BLaER1 (cell line): ENCODE data around the gene FOXN1.
A peak's percentile ranks its signal among the peaks of the same experiment; 100 is the strongest.
"Not testable (repeated sequence)": the region's sequence is repeated elsewhere in the genome, so short reads cannot be mapped to it uniquely, and the experiment has no call there.

Source experiments
- H3K27ac ChIP-seq: shearing (Covaris generic); formaldehyde crosslinking; 2 replicates; pipeline ENCODE4 v1.8.1; 2022
- H3K27me3 ChIP-seq: shearing (Covaris generic); formaldehyde crosslinking; 2 replicates; pipeline ENCODE4 v1.8.1; 2022
- H3K36me3 ChIP-seq: shearing (Covaris generic); formaldehyde crosslinking; 2 replicates; pipeline ENCODE4 v1.8.1; 2022
- H3K4me1 ChIP-seq: shearing (Covaris generic); formaldehyde crosslinking; 2 replicates; pipeline ENCODE4 v1.8.1; 2022
- H3K4me2 ChIP-seq: shearing (Covaris generic); formaldehyde crosslinking; 2 replicates; pipeline ENCODE4 v1.8.1; 2022
- H3K4me3 ChIP-seq: shearing (Covaris generic); formaldehyde crosslinking; 2 replicates; pipeline ENCODE4 v1.8.1; 2022
- H3K9ac ChIP-seq: shearing (Covaris generic); formaldehyde crosslinking; 2 replicates; pipeline ENCODE4 v1.8.1; 2022
- H3K9me3 ChIP-seq: shearing (Covaris generic); formaldehyde crosslinking; 2 replicates; pipeline ENCODE4 v1.8.1; 2022
- H4K20me1 ChIP-seq: shearing (Covaris generic); formaldehyde crosslinking; 2 replicates; pipeline ENCODE4 v1.8.1; 2022
- Cebpa-rat ChIP-seq: shearing (Covaris generic); IDR thresholded peaks from 2 replicates; pipeline ENCODE4 v1.8.1; 2022

FOXN1 gene, protein sequence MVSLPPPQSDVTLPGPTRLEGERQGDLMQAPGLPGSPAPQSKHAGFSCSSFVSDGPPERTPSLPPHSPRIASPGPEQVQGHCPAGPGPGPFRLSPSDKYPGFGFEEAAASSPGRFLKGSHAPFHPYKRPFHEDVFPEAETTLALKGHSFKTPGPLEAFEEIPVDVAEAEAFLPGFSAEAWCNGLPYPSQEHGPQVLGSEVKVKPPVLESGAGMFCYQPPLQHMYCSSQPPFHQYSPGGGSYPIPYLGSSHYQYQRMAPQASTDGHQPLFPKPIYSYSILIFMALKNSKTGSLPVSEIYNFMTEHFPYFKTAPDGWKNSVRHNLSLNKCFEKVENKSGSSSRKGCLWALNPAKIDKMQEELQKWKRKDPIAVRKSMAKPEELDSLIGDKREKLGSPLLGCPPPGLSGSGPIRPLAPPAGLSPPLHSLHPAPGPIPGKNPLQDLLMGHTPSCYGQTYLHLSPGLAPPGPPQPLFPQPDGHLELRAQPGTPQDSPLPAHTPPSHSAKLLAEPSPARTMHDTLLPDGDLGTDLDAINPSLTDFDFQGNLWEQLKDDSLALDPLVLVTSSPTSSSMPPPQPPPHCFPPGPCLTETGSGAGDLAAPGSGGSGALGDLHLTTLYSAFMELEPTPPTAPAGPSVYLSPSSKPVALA

DNA sequence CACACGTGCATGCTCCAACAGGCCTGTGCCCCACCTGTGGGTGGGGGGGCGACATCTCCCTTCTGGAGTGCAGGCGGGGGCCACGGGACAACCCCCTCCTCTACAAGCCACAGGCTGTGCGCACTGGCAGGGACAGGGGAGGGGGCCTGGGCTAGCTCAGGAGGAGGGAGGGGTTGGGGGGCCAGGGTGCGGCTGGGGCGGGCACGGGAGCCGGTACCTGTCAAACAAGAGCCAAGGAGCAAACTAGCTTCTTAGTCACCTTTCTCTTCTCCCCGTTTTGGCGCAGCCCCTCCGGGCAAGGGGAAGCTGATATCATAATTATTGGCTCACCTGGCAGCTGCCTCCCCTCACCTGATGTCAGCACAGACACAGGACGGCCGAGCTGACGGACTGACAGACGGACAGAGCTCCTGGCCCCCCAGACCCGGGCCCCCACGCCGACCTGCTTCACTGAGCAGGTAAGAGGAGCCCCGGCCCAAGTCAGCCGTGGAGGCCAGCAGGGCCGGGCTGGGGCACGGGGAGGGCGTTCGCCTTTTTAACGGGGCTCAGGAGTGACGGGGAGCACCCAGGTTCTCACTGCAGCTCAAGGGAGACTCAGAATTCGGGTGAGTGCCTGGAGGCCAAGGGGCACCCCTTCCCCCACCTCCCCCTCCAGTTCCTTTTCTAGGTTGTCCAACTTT is at the start of gene FOXN1:
FOXN1 (plus strand) TSS at position 363 of the 680 bp plus-strand sequence. CDS start 17,622 bp downstream, outside the sequence.
- Histone ChIP-seq H3K27ac (no peak within 1 kb of the TSS), H4K20me1 (no peaks in the 10 kb centered on the region), H3K27me3 (peaks cover 3% of the 10 kb centered on the region; the same call in 1 of the 2 replicates), H3K4me2 (0 out of 2 replicates have a peak within 1 kb of the TSS, but pooled peaks have one; percentile 14), H3K9ac (no peak within 1 kb of the TSS), H3K4me1 (peaks cover 29% of the 10 kb centered on the region), H3K36me3 (no peaks in the 10 kb centered on the region), H3K9me3 (no peaks in the 10 kb centered on the region), H3K4me3 (no peak within 1 kb of the TSS)
- no peak for TF ChIP-seq Cebpa-rat

DNA sequence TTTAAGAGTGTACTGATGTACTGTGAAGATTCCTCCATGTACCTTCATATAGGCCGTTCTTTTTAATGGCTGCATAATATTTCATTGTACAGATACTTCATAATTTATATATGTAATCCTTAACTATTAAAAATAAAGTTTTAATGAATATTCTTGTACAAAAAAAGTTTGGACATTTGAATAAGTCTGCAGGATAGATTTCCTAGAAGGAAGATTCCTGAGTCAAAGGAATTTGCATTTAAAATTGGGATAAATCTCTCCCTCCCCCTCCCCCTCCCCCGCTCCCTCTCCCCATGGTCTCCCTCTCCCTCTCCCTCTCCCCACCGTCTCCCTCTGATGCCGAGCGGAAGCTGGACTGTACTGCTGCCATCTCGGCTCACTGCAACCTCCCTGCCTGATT is 48.3 kb upstream of the FOXN1 start:
- Histone ChIP-seq H4K20me1 (no peaks in the 10 kb centered on the region), H3K27ac (no peak overlapping the region), H3K4me3 (no peak overlapping the region), H3K27me3 (no peaks in the 10 kb centered on the region), H3K4me1 (no peaks in the 10 kb centered on the region), H3K4me2 (no peak overlapping the region), H3K9me3 (peaks cover 23% of the 10 kb centered on the region), H3K9ac (no peak overlapping the region), H3K36me3 (no peaks in the 10 kb centered on the region)
- no peak for TF ChIP-seq Cebpa-rat

DNA sequence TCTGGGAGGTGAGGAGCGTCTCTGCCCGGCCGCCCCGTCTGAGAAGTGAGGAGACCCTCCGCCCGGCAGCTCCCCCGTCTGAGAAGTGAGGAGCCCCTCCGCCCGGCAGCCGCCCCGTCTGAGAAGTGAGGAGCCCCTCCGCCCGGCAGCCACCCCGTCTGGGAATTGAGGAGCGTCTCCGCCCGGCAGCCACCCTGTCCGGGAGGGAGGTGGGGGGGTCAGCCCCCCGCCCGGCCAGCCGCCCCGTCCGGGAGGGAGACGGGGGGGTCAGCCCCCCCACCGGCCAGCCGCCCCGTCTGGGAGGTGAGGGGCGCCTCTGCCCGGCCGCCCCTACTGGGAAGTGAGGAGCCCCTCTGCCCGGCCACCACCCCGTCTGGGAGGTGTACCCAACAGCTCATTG is 47.3 kb upstream of the FOXN1 start:
- not testable (repeated sequence) for H3K27ac ChIP-seq, H3K4me1 ChIP-seq, H4K20me1 ChIP-seq, H3K9ac ChIP-seq, H3K27me3 ChIP-seq, H3K36me3 ChIP-seq, H3K4me3 ChIP-seq, H3K4me2 ChIP-seq
- peaks cover 23% of the 10 kb centered on the region for H3K9me3 ChIP-seq

DNA sequence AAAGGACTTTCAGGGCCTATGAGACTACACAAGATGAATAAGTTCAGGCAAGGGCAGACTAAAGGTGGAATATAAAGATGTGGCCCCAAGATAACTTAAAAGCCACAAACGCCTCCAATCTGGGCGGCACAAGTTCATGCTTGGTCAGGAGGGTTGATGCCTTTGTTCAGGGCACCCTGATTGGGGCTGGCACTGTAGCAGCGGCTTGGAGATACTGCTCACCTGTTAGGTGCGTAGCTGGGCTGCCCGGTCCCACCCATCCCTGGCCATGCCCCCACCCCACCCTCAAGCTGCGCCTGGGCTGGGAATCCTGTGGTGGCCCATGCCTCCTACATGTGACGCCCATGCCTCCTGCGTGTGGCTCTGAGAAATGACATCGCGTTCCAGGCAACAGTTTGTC is 45.2 kb upstream of the FOXN1 start:
- no peaks in the 10 kb centered on the region for H4K20me1 ChIP-seq
- H3K9ac ChIP-seq, result no peak overlapping the region
- no peak overlapping the region for H3K27ac ChIP-seq
- H3K9me3 ChIP-seq, result peaks cover 23% of the 10 kb centered on the region
- H3K4me3 ChIP-seq, result no peak overlapping the region
- no peaks in the 10 kb centered on the region for H3K27me3 ChIP-seq
- H3K4me1 ChIP-seq, result peaks cover 3% of the 10 kb centered on the region; the same call in 1 of the 2 replicates
- no peaks in the 10 kb centered on the region for H3K36me3 ChIP-seq
- H3K4me2 ChIP-seq, result no peak overlapping the region
- TF ChIP-seq Cebpa-rat, result no peak

DNA sequence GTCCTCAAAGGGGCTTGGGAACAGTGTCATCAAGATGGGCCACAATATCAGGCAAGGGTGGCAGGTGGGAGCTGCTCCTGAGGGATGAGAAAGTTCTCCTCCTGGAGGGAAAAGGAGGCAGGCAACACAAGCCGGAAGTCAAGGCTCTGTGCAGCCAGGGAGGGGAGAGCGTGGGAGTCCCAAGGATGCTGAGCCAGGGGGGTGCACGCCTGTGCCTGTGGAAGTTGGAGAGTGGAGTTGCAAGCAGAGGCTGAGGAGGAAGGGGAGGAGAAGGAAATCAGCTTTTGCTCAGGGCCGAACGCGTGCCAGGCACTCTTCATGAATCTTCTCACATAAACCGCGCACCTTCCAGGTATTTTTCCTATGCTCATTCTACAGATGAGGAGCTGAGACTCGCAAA is 40.1 kb upstream of the FOXN1 start:
- Histone ChIP-seq H3K4me1 (peaks cover 32% of the 10 kb centered on the region), H3K4me2 (peak overlapping the region; percentile 65), H3K9me3 (no peaks in the 10 kb centered on the region), H3K4me3 (no peak overlapping the region), H3K27me3 (no peaks in the 10 kb centered on the region), H4K20me1 (no peaks in the 10 kb centered on the region), H3K27ac (no peak overlapping the region), H3K9ac (no peak overlapping the region), H3K36me3 (no peaks in the 10 kb centered on the region)
- TF ChIP-seq Cebpa-rat, result no peak

DNA sequence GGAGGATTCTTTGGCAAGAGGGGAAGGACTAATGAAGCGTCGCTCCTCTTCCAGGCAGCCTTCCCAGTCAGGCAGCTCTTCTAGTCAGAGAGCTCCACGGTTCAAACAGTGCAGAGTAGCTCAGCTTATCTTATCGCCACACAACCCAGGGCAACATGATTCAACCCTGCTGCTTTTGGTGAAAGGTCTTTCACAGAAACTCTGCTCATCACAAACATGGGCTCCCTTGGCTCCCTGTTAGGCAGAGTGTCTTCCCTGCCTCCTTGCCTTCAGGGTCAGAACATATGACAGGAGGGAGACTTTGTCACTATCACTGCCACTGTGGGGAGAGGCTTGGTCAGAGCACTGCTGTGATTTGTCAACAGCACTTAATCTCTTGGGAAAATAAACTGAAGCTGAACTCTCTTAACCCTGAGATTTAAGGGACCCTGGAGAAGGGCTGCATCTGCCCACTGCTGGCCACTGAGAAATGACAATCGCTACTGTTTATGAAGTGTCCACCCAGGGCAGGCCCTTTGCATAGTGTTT is 39.6 kb upstream of the FOXN1 start:
- H4K20me1 ChIP-seq, result no peaks in the 10 kb centered on the region
- no peaks in the 10 kb centered on the region for H3K9me3 ChIP-seq
- H3K4me3 ChIP-seq, result no peak overlapping the region
- H3K27ac ChIP-seq, result no peak overlapping the region
- peak overlapping the region; percentile 65 for H3K4me2 ChIP-seq
- peaks cover 32% of the 10 kb centered on the region for H3K4me1 ChIP-seq
- no peak for TF ChIP-seq Cebpa-rat
- no peaks in the 10 kb centered on the region for H3K27me3 ChIP-seq
- H3K36me3 ChIP-seq, result no peaks in the 10 kb centered on the region
- H3K9ac ChIP-seq, result no peak overlapping the region

DNA sequence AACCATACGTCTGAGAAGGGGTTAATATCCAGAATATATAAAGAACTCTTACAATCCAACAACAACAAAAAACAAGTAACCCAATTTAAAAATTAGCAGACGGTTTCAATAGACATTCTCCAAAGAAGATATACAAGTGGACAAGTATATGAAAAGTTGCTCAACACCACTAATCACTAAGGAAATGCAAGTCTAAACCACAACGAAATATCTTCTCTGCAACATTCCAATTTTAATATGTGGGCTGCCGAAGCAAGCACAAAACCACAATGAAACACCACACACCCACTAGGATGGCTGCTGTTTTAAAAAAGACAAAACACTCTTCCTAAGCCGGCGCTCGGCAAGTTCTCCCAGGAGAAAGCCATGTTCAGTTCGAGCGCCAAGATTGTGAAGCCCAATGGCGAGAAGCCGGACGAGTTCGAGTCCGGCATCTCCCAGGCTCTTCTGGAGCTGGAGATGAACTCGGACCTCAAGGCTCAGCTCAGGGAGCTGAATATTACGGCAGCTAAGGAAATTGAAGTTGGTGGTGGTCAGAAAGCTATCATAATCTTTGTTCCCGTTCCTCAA is 38.6 kb upstream of the FOXN1 start:
- Histone ChIP-seq H3K27me3 (no peaks in the 10 kb centered on the region), H3K36me3 (no peaks in the 10 kb centered on the region), H3K9me3 (no peaks in the 10 kb centered on the region), H3K9ac (no peak overlapping the region), H3K4me3 (no peak overlapping the region), H3K27ac (no peak overlapping the region), H3K4me1 (peaks cover 32% of the 10 kb centered on the region), H4K20me1 (no peaks in the 10 kb centered on the region), H3K4me2 (peak overlapping the region; percentile 65)
- peak; percentile 38; the same call in 1 of the 2 replicates for TF ChIP-seq Cebpa-rat

DNA sequence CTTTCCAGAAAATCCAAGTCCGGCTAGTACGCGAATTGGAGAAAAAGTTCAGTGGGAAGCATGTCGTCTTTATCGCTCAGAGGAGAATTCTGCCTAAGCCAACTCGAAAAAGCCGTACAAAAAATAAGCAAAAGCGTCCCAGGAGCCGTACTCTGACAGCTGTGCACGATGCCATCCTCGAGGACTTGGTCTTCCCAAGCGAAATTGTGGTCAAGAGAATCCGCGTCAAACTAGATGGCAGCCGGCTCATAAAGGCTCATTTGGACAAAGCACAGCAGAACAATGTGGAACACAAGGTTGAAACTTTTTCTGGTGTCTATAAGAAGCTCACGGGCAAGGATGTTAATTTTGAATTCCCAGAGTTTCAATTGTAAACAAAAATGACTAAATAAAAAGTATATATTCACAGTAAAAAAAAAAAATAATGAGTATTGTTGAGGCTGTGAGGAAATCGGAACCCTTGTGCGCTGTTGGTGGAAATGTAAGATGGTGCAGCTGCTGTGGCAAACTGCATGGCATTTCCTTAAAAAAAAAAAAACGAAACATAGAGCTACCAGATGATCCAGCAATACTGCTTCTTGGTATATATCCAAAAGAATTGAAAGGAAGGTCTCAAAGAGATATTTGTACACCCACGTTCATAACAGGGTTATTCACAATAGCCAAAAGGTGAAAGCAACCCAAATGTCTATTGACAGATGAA is 38.0 kb upstream of the FOXN1 start:
- peak overlapping the region; percentile 65; the same call in 1 of the 2 replicates for H3K4me2 ChIP-seq
- H3K27me3 ChIP-seq, result not testable (repeated sequence)

DNA sequence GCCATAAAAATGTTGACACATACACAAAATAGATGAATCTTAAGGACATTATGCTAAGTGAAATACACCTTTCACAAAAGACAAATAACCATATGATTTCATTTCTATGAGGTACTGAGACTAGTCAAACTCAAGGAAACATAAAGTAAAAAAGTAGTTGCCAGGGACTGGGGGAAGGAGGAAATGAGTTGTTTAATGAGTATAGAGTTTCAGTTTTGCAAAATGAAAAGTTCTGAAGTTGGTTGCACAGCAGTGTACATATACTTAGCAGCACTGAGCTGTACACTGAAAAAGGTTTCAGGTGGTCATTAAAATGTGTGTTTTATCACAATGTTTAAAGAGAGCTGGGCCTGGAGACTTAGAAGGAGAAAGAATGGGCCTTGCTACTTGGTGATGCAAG is 37.4 kb upstream of the FOXN1 start:
- no peak overlapping the region for H3K4me3 ChIP-seq
- no peak overlapping the region for H3K9ac ChIP-seq
- no peaks in the 10 kb centered on the region for H3K9me3 ChIP-seq
- no peak overlapping the region for H3K4me2 ChIP-seq
- no peaks in the 10 kb centered on the region for H3K36me3 ChIP-seq
- no peak overlapping the region for H3K27ac ChIP-seq
- H3K27me3 ChIP-seq, result no peaks in the 10 kb centered on the region
- no peak for TF ChIP-seq Cebpa-rat
- peaks cover 32% of the 10 kb centered on the region for H3K4me1 ChIP-seq
- no peaks in the 10 kb centered on the region for H4K20me1 ChIP-seq

More for the DNA sequence above, 38.0 kb upstream of the FOXN1 start:
- H3K4me1 ChIP-seq, result peaks cover 32% of the 10 kb centered on the region
- not testable (repeated sequence) for H3K27ac ChIP-seq, H3K4me3 ChIP-seq, H3K9ac ChIP-seq, H3K9me3 ChIP-seq, H4K20me1 ChIP-seq, H3K36me3 ChIP-seq
